ENCODE data around the gene GPRIN3.

DNA sequence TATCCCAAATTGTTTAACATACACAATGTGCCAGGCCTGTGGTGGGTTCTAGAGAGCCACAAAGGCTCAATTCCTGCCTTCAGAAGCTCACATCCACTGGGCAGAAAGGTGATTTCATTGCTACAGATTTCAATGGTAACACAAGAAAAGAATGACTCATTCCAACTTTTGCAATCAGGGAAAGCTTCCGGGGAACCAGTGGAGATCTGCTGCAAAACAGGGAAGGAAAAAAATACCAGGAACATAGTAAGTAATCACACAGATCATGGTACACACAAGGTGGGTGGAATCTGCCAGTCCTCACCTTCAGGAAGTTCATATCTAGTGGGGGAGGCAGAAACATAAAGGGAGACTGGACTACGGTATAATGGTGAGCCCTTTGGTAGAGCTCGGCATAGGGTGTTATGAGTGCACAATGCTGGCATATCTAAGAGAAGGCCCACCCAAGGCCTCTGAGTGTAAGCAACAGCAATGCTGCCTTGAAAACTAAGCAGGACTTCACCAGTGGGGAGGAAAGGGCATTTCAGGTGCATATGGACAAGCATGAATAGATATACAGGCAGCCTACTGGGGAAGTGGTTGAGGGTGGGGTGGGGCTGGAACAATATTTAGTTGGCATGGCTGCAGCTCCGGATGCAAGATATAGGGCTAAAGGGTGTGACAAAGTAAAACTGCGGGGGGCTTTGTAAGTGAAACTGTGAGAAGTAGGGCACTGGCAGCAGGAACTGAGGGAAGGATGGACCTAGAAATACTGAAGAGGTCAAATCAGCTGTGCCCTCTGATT, 24.2 kb downstream of the GPRIN3 start:
- TF ChIP-seq, protein P1, sequence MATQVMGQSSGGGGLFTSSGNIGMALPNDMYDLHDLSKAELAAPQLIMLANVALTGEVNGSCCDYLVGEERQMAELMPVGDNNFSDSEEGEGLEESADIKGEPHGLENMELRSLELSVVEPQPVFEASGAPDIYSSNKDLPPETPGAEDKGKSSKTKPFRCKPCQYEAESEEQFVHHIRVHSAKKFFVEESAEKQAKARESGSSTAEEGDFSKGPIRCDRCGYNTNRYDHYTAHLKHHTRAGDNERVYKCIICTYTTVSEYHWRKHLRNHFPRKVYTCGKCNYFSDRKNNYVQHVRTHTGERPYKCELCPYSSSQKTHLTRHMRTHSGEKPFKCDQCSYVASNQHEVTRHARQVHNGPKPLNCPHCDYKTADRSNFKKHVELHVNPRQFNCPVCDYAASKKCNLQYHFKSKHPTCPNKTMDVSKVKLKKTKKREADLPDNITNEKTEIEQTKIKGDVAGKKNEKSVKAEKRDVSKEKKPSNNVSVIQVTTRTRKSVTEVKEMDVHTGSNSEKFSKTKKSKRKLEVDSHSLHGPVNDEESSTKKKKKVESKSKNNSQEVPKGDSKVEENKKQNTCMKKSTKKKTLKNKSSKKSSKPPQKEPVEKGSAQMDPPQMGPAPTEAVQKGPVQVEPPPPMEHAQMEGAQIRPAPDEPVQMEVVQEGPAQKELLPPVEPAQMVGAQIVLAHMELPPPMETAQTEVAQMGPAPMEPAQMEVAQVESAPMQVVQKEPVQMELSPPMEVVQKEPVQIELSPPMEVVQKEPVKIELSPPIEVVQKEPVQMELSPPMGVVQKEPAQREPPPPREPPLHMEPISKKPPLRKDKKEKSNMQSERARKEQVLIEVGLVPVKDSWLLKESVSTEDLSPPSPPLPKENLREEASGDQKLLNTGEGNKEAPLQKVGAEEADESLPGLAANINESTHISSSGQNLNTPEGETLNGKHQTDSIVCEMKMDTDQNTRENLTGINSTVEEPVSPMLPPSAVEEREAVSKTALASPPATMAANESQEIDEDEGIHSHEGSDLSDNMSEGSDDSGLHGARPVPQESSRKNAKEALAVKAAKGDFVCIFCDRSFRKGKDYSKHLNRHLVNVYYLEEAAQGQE (tag by site-specific recombination; IDR thresholded peaks at IDR 0.05) = no peak
- TF ChIP-seq, protein P2, sequence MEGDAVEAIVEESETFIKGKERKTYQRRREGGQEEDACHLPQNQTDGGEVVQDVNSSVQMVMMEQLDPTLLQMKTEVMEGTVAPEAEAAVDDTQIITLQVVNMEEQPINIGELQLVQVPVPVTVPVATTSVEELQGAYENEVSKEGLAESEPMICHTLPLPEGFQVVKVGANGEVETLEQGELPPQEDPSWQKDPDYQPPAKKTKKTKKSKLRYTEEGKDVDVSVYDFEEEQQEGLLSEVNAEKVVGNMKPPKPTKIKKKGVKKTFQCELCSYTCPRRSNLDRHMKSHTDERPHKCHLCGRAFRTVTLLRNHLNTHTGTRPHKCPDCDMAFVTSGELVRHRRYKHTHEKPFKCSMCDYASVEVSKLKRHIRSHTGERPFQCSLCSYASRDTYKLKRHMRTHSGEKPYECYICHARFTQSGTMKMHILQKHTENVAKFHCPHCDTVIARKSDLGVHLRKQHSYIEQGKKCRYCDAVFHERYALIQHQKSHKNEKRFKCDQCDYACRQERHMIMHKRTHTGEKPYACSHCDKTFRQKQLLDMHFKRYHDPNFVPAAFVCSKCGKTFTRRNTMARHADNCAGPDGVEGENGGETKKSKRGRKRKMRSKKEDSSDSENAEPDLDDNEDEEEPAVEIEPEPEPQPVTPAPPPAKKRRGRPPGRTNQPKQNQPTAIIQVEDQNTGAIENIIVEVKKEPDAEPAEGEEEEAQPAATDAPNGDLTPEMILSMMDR (tag by site-specific recombination; IDR thresholded peaks at IDR 0.05) = no peak
- TF ChIP-seq ZNF391 (tag by site-specific recombination; IDR thresholded peaks at IDR 0.05; ENCODE audit: borderline replicate concordance, low read depth) (no peak), ZNF324 (tag by site-specific recombination; IDR thresholded peaks at IDR 0.05) (no peak), MZF1 (tag by site-specific recombination; IDR thresholded peaks at IDR 0.05; ENCODE audit: borderline replicate concordance) (no peak), TRIM28 (IDR thresholded peaks at IDR 0.05; ENCODE audit: borderline replicate concordance, low read length) (no peak), KLF10 (tag by site-specific recombination; IDR thresholded peaks at IDR 0.05) (no peak)

All from HEK293 (cell line).